Muscle of arm (tissue), 12 donors: ENCODE data around the gene RAE1. TPM values are rescaled to one million over a fixed set of nuclear protein-coding genes. Genes with fewer than 3 reads are reported as not detected.
"Not testable (repeated sequence)": the region's sequence is repeated elsewhere in the genome, so short reads cannot be mapped to it uniquely, and the experiment has no call there.

ENCODE experiments used
- DNase-seq: peaks from one replicate; pipeline ENCODE4 v3.0.0-alpha.2; 2013
- polyA plus RNA-seq, 12 donors: library from polyadenylated mRNA; unstranded; fragments of 120-200 nt; gene quantifications; one replicate each; pipeline ENCODE4 v1.2.1, GENCODE V29; 2013; ENCODE audit not compliant: insufficient read length in 12 of 12

The RAE1 gene
- polyA plus RNA-seq, 12 donors: 11.2 to 33.3 (median 27.5) TPM; not detected in 1

DNA sequence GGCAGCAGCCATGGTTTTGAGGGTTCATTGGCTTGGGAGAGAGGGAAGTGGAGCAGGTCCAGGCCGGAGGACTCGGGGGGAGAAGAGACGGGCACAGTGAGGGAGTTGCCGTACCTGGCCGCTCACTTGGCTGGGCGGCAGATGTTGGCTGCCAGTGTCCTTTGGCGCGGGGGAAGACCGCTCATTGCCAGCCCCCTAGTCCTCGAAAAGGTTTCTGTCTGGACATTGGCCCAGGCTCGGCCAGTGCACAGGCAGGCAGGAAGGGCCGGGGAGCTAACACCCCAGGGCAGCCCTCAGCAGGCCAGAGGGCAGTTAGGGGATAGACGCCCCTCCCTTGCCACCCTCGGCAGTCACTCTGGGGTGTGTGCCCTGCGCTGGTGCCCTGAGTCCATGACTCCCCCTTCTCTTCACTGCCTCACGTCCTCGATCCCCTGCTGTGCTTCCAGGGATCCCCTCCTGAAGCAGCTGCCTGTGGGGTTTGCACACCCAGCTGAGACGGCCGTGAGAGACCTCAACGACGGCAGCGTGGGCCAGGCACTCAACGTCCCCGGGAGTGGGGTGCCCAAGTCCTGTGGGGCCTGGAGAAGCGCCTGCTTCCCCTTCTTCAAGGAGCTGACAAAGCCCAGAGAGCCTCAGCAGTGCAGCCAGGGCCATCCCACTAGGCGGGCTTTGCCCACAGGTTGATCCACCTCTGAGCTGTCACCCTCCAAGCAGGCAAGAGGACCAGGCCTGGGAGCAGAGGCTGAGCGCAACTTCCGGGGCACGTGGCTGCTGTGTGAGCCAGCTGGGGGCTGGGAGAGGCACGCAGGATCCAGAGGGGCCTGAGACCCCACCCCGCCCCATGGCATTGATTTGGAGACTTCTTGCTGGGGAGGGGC, 60.6 kb downstream of the RAE1 start:
- no peak for DNase-seq

DNA sequence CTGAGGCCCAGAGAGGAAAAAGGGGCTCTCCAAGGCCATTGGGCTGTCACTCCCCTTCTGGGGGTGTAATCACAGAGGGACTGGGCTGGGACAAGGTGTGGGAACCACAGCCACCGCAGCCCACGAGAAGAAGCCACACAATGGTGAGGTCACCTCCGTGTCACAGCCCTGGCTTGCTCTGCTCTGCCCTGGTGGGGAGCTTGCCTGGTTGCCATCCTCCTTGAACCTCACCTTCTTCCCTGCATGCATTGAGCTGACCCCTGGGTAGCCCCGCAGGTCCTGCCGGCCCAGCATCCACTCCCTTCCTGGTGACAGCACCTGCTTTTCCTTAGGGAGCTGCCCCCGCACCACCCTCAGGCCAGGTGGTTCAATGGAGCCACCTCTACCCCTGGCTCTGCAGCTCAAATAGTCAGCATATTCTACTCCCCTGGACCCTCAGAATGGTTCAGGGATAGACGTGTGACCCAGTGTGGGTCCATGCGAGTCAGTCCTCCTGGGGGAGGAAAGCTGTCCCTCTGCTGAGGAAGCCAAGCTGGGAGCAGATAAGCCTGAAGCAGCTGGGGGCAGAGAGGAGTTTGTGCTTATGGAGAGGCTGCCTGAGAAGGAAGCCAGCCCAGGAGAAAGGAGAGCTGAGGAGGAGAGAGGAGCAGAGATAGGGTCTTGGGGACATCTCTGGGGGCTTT, 61.4 kb downstream of the RAE1 start:
- DNase-seq: no peak

DNA sequence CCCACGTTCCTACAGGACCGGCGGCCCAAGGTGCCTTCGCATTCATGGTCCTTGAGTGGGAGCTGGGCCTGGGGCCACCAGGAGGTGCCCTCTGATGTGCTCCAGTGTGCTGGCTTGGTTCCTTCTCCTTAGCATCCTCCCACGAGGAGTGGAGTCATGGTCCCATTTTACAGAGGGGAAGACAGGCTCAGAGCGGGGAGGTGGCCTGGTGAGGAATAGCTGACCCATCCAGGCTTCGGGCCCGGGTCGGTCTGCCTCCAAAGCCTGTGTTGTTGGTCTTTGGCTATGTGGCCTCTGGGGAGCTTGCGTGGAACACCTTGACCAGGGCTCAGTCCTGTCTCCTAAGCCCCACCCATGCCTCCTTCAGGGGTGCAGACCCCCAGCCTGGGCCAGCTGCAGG, 62.9 kb downstream of the RAE1 start:
- DNase-seq: no peak

DNA sequence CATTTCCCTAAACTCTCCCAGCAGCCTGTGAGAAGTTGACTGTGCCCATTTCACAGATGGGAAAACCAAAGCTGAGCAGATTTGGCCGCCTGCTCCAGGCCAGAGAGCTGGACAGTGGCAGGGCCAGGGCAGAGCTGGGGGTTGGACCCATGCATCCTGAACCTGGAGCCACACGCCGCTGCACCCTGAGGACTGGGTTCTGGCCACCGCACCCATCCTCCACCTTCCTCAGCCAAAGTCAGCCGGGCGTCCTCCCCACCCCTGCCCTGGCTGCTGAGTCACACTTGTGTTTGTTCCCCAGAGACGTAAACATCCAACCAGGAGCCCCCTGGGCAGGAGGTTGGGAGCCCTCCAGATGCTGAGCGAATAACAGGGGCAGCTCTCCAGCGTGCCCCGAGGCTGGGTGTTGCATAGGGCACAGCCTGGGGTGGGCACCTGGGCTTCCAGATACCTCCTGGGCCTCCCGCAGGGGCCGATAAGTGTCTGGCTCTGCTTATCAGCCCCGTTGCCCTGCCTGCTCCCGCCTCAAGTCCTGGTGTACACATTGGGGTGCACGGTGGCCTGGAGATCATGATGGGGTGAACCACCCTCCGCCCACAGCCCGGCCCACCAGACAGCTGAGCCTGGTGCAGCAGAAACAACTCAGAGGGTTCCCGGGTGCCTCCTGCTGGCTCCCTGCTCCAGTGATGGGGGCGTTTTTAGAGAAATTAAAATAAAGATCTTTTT, 64.0 kb downstream of the RAE1 start:
- no peak for DNase-seq

DNA sequence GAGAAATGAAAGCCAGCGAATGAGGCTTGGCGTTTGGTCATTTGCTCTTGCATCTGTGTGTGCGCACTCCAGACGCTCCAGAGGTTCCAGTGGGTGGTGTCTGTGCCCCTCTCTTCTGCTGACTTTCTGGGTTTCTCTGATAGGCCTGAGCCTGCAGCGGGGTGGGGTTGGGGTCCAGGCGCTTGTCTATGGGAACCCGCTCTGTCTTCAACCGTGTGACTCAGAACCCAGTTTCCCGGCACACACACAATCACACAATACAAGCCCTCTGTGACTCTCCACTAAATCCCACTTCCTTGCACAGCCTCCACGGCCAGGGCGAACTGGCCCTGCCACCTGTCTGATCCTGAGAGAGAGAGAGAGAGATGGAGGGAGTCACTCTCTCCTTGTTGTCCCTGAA, 64.7 kb downstream of the RAE1 start:
- DNase-seq: no peak

DNA sequence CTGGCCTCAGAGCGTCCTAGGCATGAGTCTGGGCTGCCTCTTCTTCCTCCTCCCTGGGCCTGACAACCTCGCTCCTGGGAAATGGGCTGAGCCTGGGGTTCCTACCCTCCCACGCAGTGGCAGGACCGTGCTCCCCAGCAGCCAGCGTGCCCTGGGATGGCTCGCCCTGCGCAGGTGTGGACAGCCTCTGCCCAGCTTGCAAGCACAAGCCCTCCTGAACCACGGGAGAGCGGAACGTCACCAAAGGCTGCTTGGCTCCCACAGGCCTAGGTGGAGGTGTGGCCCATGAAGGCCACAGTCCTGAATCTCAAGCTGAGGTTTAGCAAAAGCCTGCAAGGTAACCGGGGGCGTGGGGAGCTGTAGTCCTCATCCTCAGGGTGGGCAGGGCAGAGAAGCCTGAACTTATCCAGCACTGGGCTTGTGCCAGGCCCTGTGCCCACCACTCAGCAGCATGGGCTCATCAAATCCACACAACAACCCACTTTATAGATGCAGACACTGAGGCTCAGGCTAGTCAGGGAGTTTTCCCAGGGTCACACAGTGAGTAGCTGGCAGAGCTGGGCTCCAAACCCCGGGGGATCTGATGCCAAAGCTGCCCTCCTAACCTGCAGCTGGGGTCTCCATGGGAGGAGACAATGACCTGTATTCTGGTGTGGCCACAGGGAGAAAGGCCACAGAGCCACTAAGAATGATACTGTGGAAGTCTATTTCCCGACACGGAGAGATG, 65.4 kb downstream of the RAE1 start:
- no peak for DNase-seq

DNA sequence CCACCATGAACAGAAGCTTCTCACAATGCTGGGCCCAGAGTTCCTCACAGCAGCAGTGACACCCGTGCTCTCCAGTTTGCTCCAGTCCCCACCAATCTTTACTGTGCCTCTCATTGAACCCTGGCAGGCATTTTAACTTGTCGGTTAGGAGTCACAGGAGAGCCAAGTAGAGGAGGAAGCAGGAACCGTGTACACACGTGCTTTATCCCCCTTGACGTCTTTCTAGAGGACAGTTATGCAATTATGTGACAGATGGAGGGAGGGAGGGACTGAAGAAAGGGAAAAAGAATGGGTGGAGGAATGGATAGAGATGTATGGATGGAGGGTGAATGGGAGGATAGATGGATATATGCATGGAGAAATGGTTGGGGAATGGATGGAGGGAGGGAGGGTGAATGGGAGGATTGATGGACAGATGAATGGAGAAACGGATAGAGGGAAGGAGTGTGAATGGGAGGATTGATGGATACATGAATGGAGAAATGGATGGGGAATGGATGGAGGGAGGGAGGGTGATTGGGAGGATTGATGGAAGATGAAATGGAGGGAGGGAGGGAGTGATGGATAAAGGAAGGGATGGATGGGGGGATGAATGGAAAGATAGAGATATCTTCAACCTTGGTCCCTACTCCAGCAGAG, 66.1 kb downstream of the RAE1 start:
- no peak for DNase-seq

DNA sequence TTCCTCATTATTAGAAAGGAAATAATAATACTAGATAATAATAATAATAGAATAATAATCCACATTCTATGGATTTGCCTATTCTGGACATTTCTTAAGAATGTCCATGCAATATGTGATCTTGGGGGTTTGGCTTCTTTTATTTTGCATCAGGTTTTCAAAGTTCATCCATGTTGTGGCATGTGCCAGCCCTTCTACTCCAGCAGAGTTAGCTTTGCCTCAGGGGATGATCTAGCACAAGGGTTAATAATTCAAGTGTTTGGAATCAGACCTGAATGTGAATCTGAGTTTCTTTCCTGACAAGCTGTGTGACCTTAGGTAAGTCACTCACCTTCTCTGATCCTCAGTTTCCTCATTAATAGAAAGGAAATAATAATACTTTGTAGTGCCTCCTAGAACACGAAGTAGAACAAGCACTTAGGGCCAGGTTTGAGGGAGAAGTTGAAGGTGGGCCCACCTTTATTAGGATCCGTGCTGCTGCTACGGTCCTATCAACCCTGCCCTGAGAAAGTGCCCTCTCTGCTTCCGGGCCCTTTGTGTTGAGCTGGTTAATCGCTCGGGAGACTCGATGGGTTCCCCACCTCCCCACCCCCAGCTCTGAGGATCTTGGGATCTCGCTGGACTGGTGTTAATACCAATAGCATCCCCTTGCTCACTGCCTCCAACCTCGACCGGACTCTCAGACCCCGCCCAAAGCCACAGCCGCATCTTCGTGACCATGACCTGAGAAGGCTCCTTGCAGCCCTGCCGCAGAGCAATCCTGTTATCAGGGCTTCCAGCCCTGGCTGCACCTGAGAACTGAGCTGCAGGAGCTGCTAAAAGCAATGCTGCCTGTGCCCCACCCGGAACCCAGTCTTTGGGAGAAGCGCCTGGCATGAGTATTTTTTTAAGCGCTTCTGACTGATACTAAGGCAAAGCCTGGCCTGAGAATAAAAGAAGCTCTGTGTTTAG, 67.0 kb downstream of the RAE1 start:
- DNase-seq: no peak

DNA sequence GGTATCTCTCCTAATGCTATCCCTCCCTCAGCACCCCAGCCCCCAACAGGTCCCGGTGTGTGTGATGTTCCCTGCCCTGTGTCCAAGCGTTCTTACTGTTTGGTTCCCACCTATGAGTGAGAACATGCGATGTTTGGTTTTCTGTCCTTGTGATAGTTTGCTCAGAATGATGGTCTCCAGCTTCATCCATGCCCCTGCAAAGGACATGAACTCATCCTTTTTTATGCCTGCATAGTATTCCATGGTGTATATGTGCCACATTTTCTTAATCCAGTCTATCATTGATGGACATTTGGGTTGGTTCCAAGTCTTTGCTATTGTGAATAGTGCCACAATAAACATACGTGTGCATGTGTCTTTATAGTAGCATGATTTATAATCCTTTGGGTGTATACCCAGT, 68.4 kb downstream of the RAE1 start:
- DNase-seq: not testable (repeated sequence)

DNA sequence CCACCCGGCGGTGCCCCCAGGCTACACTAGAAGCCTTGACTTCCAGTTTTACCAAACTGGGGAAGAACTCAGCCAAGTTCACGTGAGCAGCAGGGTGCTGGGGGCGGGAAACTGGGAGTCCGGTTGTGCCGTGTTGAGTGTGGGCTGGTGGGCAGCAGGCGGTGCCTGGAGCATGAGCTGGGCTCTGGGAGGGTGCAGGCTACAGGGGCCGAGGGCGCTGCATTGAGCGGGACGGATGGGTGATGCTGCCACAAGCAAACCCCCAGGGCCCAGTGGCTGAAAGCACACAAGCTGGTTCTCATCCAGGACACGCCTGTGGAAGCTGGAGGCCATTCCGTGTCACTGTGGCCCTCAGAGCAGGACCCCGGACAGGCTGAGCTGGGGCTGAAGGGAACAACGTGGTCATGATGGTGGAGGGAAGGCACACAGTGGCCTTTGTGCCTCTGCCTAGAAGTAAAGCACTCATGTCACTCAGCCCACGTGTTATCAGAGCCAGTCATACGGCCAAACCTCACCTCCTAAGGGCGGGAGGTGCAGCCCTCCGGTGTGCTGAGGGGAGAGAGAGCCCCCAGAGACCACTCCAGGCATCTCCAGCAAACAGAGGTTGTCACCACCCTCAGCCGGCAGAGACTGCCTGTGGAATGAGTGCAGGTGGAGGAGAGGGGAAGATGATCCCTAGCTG, 69.7 kb downstream of the RAE1 start:
- no peak for DNase-seq

DNA sequence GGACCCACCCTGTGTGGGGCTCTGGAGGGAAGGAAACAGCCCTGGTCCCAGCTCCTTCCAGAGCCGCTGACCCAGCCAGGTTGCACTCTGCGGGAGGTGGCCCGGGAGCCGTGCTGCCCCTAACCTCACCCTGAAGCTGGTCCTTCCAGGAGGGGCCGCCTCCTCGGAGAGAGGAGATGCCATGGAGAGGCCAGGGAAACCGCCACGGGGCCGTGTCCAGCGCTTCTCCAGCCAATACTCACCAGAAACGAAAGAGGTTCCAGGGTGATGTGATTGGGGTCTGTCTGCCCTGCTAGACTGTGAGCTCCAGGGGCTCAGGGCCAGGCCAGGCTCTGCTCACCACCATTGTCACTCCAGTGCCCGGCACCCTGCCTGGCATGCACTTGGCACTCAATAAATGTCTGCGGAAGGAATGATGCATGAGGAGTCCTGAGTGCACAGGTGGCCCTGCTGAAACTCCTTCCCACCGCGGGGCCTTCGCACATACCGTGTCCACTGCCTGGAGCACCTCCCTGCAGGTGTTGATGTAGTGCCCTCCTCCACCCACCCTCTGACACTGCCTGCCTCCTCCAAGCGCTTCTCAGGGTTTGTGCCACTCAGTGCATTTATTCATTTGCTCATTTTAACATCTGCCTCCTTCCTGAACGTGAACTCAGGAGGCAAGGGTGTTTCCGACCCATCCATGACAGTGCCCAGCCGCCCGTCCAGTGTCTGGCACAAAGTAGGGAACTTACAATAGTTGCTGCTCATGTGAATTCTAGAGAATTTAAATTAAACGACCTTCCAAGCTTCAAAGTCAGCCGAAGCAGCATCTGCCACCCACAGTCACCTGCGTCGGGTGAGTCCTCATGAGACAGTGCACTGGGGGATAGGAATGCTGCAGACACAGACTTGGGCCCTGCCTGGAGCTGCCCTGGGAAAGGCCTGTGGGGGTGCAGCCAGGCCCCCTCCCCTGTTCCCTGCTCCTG, 70.5 kb downstream of the RAE1 start:
- no peak for DNase-seq

DNA sequence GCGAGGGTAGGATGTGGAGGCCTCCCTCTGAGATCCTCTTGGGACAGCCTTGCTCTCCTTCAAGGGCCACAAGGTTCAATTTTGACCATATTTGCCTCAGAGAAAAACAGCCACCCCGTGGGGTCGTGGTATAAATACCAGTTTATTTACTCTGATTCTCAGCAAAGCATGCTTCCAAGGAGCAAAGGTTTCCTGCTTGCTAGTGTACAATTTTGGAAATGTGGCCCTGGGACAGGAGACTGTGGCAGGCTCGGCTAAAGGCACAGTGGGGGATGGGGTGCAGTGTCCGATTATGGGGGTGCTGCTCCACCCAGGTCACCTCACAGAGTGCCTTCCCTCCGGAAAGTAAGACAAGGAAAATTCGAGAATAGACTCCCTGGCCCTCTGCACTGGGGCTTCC, 71.2 kb downstream of the RAE1 start:
- DNase-seq: no peak

DNA sequence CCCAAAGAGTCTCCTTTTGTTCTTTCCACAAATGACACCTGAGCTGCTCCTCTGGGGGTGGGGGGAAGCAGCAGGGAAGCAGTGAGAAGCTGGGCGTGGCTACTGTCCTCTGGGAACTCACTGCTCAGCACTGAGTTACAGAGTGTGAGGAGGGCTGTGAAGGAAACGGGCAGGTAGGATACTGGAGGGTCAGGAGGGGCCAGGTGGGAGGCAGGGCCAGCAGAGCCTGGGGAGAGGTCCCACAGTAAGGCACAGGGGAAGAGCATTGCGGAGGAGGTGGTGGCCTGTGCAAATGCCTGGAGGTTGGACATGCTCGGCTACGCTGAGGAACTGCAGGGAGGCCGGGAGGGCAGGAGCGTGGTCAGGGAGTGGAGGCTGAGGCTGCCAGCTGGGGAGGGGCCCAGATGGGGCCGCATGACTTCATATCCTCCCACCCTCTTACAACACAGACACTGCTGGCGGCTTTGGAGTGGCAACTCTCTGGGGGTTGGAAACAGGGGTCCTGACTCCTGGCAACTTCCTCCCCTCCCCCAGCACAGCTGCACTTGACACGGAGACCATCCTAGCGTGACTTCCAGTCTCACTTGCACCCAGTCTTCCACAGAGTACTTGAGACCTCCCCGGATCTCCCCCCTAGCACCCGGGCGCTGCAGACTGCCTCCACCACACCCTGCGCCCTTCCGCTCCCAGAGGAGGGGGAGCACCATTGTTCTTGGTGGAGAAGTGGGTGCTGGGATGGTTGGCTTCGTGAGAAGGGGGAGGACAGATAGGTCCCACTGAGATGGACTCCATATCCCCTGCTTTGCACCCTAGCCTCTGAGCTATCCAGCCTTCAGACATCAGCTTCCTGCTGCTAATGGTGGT, 74.3 kb downstream of the RAE1 start:
- DNase-seq: no peak

DNA sequence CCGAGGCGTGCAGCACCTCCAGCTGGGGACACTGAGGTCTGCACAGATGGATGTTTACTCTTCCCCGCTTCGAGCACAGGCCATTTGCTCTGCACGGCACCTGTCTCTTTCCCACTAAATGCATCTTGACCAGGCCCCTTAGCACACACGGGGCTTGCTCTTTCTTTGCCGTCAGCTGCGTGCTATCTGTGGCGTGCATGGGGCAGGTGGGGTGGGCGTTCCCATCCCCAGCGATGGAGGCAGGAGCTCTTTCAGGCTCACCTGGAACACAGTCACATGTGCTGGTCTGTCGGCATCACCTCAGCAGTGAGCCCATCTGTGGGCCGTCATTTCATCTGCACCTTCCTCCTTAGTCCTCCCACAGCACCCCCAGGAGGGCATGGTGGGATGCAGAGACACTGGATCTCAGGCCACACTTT, 75.2 kb downstream of the RAE1 start:
- no peak for DNase-seq

DNA sequence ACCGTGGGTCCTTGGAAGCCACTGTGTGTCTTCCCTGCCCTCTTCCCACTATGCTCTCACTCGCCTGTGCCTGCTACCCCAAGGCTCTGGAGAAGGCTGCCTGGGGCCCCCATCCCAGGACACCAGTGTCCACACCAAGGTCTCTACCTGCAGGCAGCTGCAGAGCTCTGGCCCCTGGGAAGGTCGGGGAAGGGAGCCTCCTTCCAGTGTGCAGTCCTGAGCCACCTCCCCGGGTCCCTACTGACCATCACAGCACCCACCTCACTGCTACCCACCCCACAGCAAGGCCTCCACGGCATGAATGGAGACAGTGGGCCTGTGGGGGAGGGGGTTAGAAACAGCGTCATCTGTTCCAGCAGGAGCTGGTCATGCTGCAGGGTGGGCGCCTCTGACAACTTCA, 75.8 kb downstream of the RAE1 start:
- no peak for DNase-seq

DNA sequence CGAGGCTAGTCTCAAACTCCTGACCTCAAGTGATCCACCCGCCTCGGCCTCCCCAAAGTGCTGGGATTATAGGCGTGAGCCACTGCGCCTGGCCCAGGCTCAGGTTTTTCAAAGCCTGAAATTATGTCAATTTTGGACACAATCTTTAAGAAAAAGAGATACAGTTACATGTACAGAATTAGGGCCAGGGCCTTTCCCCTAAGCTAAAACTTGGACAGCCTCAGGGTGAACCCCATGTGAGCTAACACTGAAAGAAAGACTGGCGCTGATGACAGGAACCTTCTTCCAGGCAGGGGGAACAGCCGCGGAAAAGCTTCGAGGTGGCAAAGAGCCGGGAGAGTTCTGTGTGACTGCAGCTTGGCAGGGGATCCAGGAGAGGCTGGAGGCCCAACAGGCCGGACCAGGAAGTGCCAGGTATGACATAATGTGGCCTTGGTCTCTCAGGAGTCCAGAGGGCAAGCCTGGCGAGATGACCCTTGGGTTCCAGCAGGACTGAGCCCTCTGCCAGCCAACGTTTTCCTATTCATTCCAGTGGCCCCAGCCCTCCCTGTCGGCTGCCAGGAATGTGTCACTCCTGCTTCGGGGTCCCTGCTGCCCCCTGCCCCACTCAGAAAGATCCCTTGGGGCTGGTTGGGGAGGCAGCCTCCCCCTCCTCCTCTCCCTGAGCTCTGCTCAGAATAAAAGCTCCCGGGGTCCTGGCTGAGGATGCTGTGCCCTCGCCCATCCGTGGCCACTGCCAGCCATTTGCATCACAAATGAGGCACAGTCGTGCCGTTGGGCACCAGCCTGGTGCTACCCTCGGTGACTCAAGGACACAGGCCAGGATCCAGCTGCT, 77.5 kb downstream of the RAE1 start:
- no peak for DNase-seq
